ENCODE measurements around the gene TMEM47.

TMEM47 gene

DNA sequence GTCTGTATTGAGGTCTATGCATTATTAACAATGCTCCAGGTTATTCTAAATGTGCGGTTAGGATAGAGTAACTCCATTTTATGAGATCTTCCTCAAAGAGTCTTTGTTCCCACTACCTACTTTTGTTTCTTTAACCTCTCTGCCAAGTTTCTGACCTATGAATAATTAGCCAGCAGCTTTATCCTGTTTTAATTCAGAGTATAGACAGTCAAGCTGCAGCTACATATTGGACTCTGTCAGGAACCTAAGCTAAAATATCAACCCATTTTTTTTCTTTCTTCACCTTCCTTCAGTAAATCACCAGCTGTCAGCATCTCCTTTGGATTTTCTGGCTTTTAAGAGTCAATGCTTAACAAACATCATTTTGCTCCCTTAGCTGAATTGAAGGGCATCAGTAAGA, 72.3 kb downstream of the TMEM47 start:
- no peak for DNase-seq

DNA sequence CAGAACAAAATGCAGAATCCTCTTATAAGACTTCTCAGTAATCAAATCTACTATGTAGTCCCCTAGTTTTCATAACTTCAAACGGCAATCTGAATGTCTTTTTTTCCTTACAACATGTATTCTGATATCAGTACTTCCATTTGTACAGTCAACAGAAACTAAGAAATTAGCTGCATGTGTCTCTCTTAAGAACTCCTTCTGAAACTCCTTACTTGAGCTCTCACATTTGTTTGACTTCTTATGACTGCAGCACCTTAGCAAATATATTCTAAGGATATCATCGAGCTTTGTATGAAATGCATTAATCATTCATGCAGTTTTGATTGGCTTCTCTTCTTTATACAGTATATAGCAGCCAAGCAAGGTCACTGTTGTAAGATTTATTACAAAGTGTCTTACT, 77.0 kb downstream of the TMEM47 start:
- no peak for DNase-seq

DNA sequence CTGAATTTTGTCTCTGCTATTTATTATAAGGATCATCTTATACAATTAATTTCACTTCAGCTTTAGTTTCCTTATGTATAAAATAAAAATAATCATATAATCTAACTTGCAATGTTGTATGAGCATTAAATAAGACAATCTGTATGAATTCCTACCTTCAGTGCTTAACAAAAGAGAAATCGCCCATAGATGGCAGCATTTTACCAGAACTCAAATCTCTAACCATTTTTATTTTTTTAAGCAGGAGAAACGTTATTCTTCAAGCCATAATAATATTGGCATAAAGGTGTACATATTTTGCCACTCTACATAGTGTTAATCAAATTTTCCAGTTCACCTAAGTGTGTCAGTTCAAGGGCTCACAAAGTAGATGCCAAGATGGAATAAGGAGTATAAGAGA, 78.8 kb downstream of the TMEM47 start:
- DNase-seq: no peak
